ENCODE data around the gene DAZAP1.
"Not testable (repeated sequence)": the region's sequence is repeated elsewhere in the genome, so short reads cannot be mapped to it uniquely, and the experiment has no call there.

The DAZAP1 gene

DNA sequence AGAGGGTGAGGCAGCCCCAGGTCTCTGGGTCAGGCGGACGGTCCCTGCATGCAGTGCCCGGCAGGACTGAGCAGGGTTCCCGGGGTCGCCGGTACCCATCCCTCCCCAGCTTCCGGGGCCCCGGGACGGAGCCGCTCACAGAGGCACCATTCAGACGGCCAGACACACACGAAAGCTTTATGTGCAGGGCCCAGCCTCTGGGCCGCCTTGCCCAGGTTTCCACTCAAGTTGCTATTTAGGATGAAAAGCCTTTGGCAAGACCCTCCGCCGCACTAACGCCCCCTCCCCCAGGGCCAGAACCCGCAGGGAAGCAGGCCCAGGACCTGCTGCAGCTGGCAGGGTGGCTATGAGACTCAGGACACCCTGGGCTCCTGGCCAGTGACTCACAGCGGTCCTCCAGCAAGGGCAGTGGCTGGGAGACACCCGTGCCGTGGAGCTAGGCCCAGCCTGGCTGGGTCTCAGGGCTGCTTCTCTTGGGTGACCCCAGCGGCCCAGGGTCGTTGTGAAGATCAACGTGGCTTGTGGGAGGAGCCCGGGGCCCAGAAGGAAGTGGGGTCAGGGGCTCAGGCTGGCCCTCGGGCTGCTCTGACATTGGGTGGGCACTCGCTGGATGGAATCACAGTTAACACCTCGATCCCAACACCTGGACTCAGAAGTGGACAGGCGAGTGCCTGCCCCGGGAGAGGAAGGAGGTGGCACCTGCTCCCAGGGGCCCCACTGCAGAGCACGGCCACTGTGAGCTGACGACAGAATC, 66.8 kb downstream of the DAZAP1 start:
- no peak for DNase-seq (ENCODE audit: low spot score)

DNA sequence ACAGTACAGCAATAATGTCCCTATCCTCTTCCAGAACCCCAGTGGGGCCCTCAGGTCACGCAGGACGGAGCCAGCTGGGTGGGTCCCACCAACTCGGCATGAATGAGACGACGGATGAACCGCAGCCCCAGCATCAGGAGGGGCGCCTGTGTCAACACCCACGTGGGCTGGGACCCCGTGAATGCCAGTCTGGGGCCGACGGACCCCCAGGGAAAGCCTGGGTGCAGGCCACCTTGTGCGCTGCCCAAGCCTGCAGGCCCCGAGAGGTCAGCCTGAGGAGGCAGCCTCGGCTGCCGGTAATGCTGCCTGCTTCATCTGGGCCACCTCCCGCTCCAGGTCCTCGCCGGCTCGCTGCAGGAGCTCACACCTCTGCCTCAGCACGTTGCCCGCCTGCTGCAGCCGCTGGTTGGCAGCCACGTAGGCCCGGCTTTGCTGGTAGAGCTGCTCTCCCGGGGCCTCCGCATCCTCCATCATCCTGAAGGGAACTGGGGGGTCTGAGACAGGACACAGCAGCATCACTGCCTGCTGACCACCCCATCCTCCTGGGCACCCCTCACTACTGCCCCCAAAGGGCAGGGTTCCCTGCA, 67.5 kb downstream of the DAZAP1 start:
- DNase-seq (ENCODE audit: low spot score): no peak

DNA sequence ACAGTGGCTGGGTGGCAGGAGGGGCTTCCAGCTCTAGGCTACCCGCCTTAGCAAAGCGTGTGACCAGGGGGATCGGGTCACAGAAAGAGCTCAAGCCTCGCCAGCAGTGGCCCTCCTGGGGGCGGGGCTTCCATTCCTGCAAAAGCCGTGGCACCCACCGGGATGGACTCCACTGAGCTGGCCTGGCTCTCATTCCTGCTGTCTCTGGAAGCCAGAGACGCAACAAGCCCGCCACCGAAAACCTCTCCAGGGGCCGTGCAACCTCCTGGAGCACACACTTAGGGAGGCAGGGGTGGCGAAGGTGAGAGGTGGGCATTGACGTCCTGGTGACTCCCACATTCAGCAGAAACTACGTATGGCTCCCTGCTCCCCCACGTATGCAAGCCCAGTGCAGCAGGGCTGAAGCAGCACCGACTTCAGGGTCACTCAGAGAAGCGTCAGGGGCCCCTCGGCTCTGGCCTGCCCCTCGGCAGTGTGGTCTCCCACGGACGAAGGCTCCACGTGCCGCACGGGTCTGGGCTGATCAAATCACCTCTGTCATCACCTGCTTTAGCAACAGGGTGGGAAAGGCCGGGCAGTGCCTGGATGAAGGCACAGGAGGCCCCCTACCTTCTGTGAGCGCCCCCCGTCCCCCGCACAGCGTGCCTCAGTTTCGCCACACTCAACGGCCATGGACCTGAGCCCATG, 68.5 kb downstream of the DAZAP1 start:
- no peak for DNase-seq (ENCODE audit: low spot score)

DNA sequence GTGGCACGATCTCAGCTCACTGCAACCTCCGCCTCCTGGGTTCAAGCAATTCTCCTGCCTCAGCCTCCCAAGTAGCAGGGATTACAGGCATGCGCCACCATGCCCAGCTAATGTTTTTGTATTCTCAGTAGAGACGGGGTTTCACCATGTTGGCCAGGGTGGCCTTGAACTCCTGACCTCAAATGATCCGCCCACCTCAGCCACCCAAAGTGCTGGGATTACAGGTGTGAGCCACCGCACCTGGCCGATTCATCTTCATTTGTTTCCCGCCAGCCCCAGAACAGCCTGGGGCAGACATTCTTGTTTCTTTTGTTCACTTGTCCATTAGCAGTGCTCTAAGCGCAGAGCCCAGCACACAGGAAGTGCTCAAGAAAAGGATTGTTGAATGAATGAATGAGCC, 69.7 kb downstream of the DAZAP1 start:
- not testable (repeated sequence) for DNase-seq (ENCODE audit: low spot score)

DNA sequence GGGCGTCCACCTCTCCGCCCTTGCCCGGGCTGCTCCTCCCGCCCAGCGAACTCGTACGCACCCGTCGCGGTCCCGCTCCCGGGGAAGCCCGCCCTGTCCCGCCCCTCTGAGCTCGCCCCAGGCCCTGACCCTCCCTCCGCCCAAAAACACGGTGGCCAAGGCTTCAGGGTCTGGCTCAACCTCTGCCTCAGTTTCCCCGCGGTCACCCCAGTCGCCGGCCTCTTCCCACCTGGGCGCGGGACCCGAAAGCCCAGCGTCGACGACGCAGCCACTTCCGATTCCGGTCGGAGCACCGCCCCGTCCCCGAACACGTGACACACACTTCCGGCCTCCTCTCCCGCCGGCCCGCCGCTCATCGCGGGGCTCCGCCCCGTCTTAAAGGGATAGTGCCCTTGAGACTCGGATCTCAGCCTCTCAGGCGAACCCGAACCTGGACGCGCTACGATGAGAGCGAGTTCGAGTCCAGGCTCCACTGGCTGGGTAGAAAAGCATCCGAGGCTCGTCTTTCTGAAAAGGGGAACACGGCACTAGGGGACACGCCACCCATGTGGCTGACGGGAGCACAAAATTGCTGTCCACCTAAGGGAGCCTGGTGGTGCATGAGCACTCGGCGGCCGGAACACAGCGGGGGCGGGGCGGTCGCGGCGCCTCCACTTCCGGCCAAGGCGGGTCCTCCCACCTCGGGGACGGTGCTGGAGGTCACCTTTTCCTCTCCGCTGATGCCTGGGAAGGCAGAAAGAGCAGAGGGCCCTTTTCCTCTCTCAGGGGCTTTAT, 71.7 kb downstream of the DAZAP1 start, which contains the start of gene C19orf25:
TSS of gene C19orf25 (minus strand) at position 282 of the 774 bp plus-strand sequence. CDS start 312 bp downstream, outside the sequence.
- peak; percentile 96 for DNase-seq (ENCODE audit: low spot score)

DNA sequence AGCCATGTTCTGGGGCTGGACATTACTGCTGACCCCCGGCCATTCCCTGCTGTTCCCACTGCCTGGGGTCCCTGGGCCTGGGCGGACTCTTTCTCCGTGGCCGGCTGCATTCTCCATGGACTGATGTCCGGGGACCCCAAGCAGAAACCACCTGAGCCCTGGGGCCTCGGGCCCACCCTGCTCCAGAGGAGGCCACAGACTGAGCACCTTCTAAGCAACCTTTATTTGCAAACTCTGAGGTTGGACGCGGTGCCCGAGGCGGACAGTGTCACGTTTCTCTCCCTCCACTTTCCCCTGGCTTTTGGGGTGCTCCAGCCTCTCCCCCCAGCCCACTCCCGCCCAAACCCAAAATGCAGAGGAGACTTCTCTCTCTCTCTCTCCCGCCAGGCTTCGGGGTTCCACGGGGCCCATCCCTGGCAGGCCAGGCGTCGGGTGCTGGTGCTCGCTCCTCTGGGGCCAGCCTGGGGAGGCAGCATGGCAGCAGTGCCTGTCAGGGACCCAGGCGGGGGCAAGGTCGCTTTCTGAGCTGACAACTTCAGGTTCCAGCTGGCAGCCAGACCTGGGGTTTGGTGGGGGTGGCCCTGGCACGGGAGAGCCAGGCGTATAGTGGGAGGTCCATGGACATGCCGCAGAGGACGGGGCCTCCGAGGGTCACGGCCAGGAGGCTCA, 74.0 kb downstream of the DAZAP1 start:
- no peak for DNase-seq (ENCODE audit: low spot score)

DNA sequence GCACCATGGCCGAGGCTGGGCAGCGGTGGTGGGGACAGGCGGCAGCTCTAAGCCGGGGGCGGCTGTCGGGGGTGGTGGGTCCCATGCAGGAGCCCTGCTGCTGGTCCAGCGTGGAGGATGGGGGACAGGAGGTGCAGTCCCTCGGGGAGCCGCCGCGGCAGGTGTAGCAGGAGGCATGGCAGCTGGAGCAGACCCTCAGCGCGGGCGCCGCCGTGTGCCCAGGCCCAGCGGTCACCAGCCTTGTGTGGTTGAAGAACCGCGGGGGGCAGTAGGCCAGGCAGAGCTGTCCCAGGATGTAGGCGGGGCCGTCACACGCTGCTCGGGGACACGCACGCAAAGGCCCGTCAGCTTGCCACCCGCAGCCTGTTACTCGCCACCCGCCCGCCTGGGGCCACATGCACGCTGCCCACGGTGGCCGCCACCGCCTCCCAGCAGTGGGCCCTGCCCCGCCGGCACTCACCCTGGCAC, 74.5 kb downstream of the DAZAP1 start:
- DNase-seq (ENCODE audit: low spot score): no peak

DNA sequence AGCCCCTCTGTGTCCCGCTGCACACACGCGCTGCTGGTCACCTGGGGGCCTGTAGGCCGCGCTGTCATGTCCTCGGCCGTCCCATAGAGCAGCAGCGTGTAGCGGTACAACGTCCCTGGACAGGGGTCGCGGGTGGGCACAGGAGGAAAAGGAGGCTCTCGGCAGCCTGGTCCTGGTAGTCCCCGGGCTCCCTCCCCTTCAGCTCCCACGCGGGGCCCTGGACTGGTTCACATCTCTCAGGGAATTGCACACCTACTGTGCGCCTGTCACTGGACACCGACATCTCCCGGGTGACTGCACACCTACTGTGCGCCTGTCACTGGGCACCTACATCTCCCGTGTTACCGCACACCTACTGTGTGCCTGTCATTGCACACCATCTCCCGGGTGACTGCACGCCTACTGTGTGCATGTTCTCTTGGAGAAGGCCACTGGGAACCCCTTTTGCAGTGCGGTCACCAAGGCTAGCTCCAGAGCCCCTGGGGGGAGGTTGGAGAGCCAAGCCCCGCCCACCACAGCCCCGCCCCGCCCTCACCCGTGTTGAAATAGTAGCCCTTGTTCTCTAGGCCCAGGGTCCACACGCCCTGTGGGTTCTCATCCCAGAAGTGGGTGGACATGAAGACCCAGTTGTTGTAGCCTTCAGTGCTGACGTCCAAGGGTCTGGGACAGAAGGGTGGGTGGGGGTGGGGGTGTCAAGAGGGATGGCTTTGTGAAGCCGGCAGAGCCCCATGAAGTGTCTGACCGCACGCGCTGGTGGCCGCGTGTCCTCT, 75.2 kb downstream of the DAZAP1 start:
- DNase-seq (ENCODE audit: low spot score): no peak

DNA sequence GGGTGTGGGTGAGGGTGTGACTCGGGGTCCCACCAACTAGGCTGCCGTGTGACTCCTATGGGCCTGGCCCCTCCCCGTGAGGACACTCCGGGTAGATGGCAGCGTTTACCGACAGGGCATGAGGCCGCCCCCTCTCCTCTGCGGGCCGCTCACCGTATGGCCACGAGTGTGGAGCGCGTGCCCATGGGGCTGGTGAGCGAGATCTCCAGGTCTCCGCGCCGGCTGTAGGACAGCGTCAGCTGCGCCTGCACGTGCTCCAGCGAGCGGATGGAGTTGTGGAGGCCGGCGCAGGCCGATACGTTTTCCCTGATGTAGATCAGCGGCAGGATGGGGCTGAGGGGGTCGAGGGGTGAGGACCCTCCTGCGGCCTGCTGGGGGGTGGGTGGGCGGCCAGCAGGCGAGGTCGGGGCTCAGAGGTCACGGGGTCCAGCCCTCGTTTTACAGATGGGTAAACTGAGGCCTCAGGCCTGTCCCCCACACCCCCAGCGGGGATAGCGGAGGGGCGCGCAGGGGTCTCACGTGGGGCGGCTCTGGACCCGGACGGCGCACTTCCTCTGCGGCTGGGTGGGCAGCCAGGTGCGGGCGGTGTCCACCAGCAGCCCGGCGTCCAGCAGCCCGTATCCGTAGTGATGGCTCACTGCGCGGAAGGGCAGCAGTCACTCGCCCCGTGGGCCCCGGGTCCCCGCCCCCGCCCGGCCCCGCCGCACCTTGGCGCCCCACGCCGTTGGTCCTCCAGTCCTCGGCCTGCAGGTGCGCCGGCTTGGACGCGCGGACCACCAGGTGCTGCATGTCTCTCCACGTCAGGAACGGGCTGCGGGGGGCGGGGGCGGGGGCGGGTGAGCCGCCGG, 76.0 kb downstream of the DAZAP1 start:
- DNase-seq (ENCODE audit: low spot score): no peak

DNA sequence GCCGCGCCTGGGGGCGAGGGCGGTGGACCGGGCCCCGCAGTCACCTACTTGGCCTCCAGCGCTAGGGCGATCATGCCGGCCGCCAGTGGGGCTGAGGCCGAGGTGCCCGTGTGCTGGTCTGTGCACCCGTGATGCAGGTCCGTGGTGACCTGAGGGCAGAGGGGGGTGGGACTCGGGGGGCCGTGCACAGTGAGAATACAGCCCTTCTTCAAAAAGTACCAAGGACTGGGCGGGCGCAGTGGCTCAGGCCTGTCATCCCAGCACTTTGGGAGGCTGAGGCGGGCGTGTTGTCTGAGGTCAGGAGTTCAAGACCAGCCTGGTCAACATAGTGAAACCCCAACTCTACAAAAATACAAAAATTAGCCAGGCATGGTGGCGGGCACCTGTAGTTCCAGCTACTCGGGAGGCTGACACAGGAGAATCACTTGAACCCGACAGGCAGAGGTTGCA, 76.6 kb downstream of the DAZAP1 start:
- no peak for DNase-seq (ENCODE audit: low spot score)
